ENCODE results near the gene KIF11. TPM values are rescaled to one million over a fixed set of nuclear protein-coding genes. Genes with fewer than 3 reads are reported as not detected.
A peak's percentile ranks its signal among the peaks of the same experiment; 100 is the strongest.

The KIF11 gene
- total RNA-seq = 4.0 and 5.3 TPM in 2 replicates

DNA sequence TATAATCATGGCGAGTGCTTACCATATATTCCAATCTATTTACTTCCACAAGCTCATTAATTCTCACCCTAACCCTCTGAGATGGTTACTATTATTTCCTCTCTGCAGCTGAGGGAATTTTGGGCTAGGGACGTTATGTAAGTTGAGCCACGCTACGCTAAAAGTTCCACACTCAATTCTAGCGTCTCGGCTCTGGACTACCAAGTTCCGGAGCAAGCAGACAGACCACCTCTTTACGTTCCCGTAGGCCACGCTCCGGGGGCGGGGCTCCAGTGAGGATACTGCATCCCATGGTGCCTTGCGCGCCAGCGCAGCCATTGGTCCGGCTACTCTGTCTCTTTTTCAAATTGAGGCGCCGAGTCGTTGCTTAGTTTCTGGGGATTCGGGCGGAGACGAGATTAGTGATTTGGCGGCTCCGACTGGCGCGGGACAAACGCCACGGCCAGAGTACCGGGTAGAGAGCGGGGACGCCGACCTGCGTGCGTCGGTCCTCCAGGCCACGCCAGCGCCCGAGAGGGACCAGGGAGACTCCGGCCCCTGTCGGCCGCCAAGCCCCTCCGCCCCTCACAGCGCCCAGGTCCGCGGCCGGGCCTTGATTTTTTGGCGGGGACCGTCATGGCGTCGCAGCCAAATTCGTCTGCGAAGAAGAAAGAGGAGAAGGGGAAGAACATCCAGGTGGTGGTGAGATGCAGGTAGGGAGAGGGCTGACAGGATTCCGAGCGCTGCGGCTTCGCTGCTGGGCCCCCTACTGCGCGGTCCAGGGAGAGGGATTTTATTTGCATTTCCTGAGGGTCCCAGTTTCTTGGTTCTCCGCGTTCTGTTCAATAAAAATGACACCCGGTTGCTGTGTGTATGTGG, at the start of gene KIF11:
KIF11 (plus strand) TSS at position 370 of the 858 bp plus-strand sequence; CDS start at position 616, 246 bp downstream.
- Histone ChIP-seq H3K79me2 (ENCODE audit: insufficient read depth, low read length) (peaks cover 51% of the 10 kb centered on the region), H3K4me1 (ENCODE audit: insufficient read depth, low read length) (peaks cover 24% of the 10 kb centered on the region), H3K4me2 (ENCODE audit: insufficient read depth, low read length) (peak within 1 kb of the TSS; percentile 77), H3K9me3 (ENCODE audit: low read depth, low read length) (no peaks in the 10 kb centered on the region), H4K20me1 (ENCODE audit: insufficient read depth, low read length) (no peaks in the 10 kb centered on the region), H3K27me3 (ENCODE audit: insufficient read depth, low read length) (no peaks in the 10 kb centered on the region), H2AFZ (ENCODE audit: low read length) (peak within 1 kb of the TSS; percentile 84), H3K36me3 (ENCODE audit: insufficient read depth, low read length) (no peaks in the 10 kb centered on the region), H3K4me3 (ENCODE audit: insufficient read depth, low read length) (peak within 1 kb of the TSS; percentile 82), H3K27ac (ENCODE audit: low read depth, low read length) (peak within 1 kb of the TSS; percentile 87)
- DNase-seq (ENCODE audit: insufficient read length, low spot score, missing footprints) = peak; percentile 93
- TF ChIP-seq, protein P1, sequence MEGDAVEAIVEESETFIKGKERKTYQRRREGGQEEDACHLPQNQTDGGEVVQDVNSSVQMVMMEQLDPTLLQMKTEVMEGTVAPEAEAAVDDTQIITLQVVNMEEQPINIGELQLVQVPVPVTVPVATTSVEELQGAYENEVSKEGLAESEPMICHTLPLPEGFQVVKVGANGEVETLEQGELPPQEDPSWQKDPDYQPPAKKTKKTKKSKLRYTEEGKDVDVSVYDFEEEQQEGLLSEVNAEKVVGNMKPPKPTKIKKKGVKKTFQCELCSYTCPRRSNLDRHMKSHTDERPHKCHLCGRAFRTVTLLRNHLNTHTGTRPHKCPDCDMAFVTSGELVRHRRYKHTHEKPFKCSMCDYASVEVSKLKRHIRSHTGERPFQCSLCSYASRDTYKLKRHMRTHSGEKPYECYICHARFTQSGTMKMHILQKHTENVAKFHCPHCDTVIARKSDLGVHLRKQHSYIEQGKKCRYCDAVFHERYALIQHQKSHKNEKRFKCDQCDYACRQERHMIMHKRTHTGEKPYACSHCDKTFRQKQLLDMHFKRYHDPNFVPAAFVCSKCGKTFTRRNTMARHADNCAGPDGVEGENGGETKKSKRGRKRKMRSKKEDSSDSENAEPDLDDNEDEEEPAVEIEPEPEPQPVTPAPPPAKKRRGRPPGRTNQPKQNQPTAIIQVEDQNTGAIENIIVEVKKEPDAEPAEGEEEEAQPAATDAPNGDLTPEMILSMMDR (IDR thresholded peaks at IDR 0.05; ENCODE audit: extremely low read depth, low read depth, low read length) = no peak

DNA sequence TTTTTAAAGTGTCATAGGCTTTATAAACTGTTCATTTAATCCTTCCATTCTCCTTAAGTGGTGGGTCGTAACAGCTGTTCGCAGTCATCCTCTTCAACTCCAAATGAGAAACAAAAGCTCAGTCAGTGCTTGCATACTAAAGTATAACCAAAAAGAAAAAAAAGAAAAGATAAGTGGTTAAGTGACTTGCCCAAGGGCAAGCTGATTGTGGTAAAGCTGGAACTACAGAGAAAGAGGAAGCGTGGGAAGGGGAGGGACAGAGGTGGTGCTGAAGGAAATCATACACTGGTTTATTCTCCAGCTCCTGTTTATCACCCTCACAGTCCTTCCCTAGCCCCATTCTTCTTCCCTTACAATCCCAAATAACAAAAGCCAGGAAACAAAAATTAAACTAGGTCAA, 48.6 kb upstream of the KIF11 start:
- peaks cover 47% of the 10 kb centered on the region for H3K79me2 ChIP-seq (ENCODE audit: insufficient read depth, low read length)
- H3K36me3 ChIP-seq (ENCODE audit: insufficient read depth, low read length) = no peaks in the 10 kb centered on the region
- no peak overlapping the region for H3K4me2 ChIP-seq (ENCODE audit: insufficient read depth, low read length)
- no peak overlapping the region for H3K27ac ChIP-seq (ENCODE audit: low read depth, low read length)
- no peaks in the 10 kb centered on the region for H3K4me1 ChIP-seq (ENCODE audit: insufficient read depth, low read length)
- H3K9me3 ChIP-seq (ENCODE audit: low read depth, low read length) = no peaks in the 10 kb centered on the region
- peaks cover 28% of the 10 kb centered on the region for H4K20me1 ChIP-seq (ENCODE audit: insufficient read depth, low read length)
- H3K27me3 ChIP-seq (ENCODE audit: insufficient read depth, low read length) = no peaks in the 10 kb centered on the region
- H2AFZ ChIP-seq (ENCODE audit: low read length) = no peak overlapping the region
- DNase-seq (ENCODE audit: insufficient read length, low spot score, missing footprints) = no peak
- TF ChIP-seq, protein P1 (IDR thresholded peaks at IDR 0.05; ENCODE audit: extremely low read depth, low read depth, low read length) = no peak
- H3K4me3 ChIP-seq (ENCODE audit: insufficient read depth, low read length) = no peak overlapping the region

DNA sequence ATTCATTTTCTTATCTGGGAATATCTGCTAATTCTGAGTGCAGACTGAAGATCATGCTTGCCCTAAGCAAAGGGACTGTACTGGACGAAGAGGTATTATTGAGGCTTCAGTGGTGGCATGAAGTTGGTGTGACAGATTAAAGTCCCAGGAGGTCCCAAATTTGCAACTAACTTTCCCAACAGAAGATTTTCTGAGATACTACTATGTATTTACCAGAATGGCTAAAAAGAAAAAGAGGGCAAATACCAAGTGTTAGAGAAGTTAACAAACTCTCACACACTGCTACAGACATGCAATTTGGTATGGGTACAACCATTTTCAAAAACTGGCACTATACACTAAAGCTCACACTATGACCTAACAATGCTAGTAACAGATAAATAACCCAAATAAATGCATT, 47.4 kb upstream of the KIF11 start:
- Histone ChIP-seq H3K9me3 (ENCODE audit: low read depth, low read length) (no peaks in the 10 kb centered on the region), H3K27me3 (ENCODE audit: insufficient read depth, low read length) (no peaks in the 10 kb centered on the region), H3K27ac (ENCODE audit: low read depth, low read length) (no peak overlapping the region), H3K4me1 (ENCODE audit: insufficient read depth, low read length) (no peaks in the 10 kb centered on the region), H4K20me1 (ENCODE audit: insufficient read depth, low read length) (peaks cover 26% of the 10 kb centered on the region), H2AFZ (ENCODE audit: low read length) (no peak overlapping the region), H3K36me3 (ENCODE audit: insufficient read depth, low read length) (no peaks in the 10 kb centered on the region), H3K79me2 (ENCODE audit: insufficient read depth, low read length) (peaks cover 46% of the 10 kb centered on the region), H3K4me3 (ENCODE audit: insufficient read depth, low read length) (no peak overlapping the region), H3K4me2 (ENCODE audit: insufficient read depth, low read length) (no peak overlapping the region)
- TF ChIP-seq, protein P1 (IDR thresholded peaks at IDR 0.05; ENCODE audit: extremely low read depth, low read depth, low read length) = no peak
- no peak for DNase-seq (ENCODE audit: insufficient read length, low spot score, missing footprints)

DNA sequence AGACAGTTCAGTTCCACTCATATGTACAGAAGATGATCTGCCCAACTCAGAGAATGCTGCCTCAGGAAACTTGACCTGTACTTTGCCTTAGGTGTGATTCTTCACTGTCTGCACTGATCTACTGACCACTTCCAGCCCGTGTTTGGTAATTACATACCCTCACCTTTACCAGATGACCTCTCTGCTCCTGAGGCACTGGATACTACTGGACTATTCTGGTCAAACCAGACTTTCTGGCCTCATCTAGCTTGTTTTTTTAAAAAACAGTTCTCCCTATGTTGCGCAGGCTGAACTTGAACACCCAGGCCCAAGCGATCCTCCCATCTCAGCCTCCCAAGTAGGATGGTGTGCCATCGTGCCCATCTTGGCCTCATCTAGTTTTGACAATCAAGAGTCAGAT, 45.3 kb upstream of the KIF11 start:
- Histone ChIP-seq H3K9me3 (ENCODE audit: low read depth, low read length) (no peaks in the 10 kb centered on the region), H3K4me3 (ENCODE audit: insufficient read depth, low read length) (no peak overlapping the region), H3K27ac (ENCODE audit: low read depth, low read length) (no peak overlapping the region), H3K4me2 (ENCODE audit: insufficient read depth, low read length) (no peak overlapping the region), H2AFZ (ENCODE audit: low read length) (no peak overlapping the region), H3K79me2 (ENCODE audit: insufficient read depth, low read length) (peaks cover 45% of the 10 kb centered on the region), H3K36me3 (ENCODE audit: insufficient read depth, low read length) (peaks cover 3% of the 10 kb centered on the region), H4K20me1 (ENCODE audit: insufficient read depth, low read length) (peaks cover 22% of the 10 kb centered on the region), H3K27me3 (ENCODE audit: insufficient read depth, low read length) (no peaks in the 10 kb centered on the region), H3K4me1 (ENCODE audit: insufficient read depth, low read length) (no peaks in the 10 kb centered on the region)
- DNase-seq (ENCODE audit: insufficient read length, low spot score, missing footprints) = no peak
- TF ChIP-seq, protein P1 (IDR thresholded peaks at IDR 0.05; ENCODE audit: extremely low read depth, low read depth, low read length) = no peak

All from osteoblast (primary cell).